ENCODE results near the gene BCAT1.

The BCAT1 gene

GRCh38 chr12:24948757-24949722 is at the start of gene BCAT1:
Gene BCAT1 (minus strand): TSS chr12:24949101. CDS start chr12:24948932, 169 bp downstream.
- no peak for DNase-seq (ENCODE audit: low read depth)

DNA sequence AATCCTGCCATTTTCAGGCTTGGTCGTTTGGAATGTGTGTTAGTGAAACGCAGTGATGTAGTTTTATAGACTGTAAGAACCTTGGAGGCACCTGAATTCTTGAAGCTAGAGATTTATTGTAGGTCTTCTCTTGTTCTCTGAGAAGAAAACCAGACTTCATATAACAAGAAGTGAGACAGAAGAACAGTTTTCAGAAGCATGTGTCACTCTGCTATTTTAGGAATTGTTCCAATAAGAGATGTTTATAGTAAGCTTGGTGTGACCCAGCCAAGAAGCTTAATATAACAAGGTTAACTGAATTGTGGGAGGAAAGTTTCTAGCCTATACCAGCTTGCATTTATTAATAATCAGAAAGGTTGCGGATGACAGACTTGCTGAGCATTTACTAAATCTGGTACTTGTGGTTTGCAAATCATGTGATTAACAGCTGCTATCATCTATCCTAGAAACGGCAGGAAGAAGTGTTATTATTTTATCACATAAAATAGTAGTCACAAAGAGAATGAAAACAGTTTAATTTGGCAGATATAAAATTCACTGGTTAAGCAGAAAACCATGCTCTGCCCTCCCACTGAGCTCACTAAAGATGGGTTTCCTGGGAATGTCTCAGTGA is 49.2 kb upstream of the BCAT1 start:
- DNase-seq (ENCODE audit: low read depth), result no peak

DNA sequence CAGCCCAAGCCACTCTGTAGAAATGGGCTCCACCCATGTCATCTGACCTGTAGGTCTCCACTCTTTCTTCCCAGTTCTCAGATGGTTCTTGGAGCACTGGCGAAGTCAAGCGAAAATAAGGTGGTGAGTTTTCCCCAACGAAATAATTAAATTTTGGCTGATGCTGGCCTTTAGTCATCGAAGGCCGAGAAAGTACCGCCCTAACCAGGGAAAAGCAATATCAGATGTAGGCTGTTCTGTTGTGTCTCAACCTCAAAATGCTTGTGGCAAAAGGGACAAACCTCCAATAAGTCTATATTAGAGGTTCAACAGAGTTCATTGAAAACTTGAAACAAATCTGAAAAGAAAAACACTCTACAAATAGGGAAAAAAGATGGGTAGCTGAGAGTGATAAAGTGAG is 48.6 kb upstream of the BCAT1 start:
- no peak for DNase-seq (ENCODE audit: low read depth)

DNA sequence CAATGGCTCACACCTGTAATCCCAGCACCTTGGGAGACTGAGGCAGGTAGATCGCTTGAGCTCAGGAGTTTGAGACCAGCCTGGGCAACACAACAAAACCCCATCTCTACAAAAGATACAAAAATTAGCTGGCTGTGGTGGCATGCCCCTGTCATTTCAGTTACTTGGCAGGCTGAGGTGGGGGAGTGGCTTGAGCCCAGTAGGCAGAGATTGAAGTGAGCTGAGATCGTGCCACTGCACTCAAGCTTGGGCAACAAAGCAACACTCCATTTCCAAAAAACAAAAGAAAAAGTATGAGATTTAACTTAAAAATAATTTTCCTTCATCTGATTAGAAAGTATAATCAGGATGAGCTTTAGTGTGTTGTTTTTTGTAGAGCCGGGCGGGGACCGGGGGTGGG is 47.9 kb upstream of the BCAT1 start:
- no peak for DNase-seq (ENCODE audit: low read depth)

GRCh38 chr12:24996102-24996797 is 47.3 kb upstream of the BCAT1 start:
- DNase-seq (ENCODE audit: low read depth), result no peak

- no peak for DNase-seq (ENCODE audit: low read depth)
Observed at GRCh38 chr12:24993793-24994192, 44.9 kb upstream of the BCAT1 start.

- DNase-seq (ENCODE audit: low read depth), result no peak
Observed at GRCh38 chr12:24991209-24992049, 42.5 kb upstream of the BCAT1 start.

DNA sequence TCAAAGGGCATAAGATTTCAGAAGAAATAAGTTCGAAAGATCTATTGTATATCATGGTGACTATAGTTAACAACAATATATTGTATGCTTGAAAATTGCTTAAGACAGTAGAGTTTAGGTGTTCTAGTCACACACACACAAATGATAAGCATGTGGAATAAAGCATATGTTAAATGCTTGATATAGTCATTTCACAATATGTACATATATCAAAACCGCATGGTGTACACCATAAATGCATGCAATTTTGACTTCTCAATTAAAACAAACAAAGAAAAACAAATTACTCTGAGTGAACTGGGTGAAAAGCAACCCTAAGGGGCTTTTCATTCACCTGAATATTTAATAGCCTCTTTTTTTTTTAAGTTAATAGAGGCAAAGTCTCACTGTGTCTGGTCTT is 40.3 kb upstream of the BCAT1 start:
- no peak for DNase-seq (ENCODE audit: low read depth)

DNA sequence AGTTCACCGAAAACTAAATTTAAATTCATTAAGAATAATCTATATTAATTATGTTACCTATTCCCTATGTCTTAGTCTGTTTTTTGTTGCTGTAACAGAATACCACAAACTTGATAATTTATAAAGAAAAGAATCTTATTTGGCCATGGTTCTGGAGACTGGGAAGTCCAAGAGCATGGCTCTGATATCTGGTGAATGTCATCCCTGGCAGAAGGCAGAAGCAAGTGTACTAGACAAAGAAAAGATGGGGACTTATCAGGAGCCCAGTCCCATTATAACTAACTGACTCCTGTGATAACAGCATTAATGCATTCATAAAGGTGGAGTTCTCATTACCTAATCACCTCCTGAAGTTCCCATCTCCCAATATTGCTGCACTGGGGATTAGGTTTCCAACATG is 33.3 kb upstream of the BCAT1 start:
- DNase-seq (ENCODE audit: low read depth), result no peak

GRCh38 chr12:24979976-24980730 is 31.3 kb upstream of the BCAT1 start:
- no peak for DNase-seq (ENCODE audit: low read depth)

- no peak for DNase-seq (ENCODE audit: low read depth)
Observed at GRCh38 chr12:24979329-24979728, 30.4 kb upstream of the BCAT1 start.

DNA sequence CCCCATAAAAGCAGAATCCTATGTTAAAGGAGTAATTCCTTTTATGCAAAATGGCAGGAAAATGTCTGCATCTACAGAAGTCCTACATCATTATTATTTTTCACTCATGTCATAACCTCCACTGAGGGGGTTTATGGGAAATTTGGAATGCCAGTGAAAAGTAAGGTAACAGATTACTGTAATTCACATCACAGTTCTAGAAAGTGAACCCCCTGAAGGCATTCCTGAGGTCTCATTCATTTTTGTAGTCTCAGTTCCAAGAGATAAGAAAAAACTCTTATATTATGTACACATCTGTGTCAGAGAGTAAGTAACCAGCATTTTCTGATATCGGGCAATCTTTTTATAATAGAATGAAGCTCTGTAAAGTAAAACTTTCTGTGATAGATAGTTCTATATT is 28.8 kb upstream of the BCAT1 start:
- DNase-seq (ENCODE audit: low read depth), result no peak

DNA sequence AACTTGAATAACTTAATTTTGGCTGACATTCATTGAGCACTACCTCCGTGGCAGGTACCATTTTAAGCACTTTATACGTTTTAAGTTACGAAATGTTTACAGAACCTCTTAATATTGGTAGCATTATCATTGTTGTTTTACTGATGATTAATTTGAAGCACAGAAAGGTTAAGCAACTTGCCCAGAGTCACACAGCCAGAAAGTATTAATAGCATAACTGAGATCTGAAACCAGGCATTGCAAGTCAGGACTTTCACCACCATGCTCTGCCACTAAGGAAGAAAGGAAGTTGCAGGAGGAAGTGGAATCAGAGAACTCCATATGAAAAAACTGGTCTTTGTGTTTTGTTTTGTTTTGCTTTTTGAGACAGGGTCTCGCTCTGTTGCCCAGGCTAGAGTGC is 28.2 kb upstream of the BCAT1 start:
- no peak for DNase-seq (ENCODE audit: low read depth)

DNA sequence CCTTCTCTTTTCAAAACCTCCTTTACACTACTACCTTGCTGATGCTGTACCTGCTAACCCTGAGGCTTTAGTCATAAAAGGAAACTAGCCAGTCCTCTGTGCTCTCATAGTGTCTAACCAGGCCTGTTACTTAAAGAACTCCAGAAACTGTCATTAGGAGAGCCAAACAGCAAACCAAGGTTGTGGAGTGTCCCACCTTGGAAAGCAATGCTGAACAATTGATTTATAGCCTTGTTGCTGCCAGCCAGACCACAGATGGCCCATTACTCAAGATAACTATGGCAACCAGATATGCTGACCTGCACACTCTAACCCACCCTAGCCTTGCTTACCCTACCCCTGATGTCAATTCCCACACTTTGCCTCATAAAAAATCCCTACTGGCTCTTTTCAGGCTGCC is 26.5 kb upstream of the BCAT1 start:
- no peak for DNase-seq (ENCODE audit: low read depth)

DNA sequence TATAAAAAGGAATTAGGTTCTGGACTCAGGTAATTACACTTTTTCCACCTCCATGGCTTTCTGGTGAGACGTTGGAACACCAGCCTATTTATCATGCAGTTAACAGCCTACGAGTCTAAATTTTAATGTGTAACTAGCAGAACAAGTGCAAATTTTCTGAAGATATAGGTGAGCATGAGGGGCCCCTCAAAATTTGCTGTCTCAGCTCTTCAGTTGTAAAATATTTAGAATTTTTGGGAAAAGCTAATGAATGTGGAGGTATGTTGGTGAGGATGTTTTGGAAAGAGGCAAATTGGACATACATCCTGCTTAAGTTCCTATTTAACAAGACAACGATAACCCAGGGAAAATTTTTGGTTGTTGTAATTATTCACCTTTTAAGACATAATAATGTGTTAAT is 25.3 kb upstream of the BCAT1 start:
- no peak for DNase-seq (ENCODE audit: low read depth)

GRCh38 chr12:24972078-24972477 is 23.2 kb upstream of the BCAT1 start:
- DNase-seq (ENCODE audit: low read depth), result no peak

GRCh38 chr12:24970177-24970576 is 21.3 kb upstream of the BCAT1 start:
- DNase-seq (ENCODE audit: low read depth), result no peak

GRCh38 chr12:24966951-24967564 is 18.2 kb upstream of the BCAT1 start:
- no peak for DNase-seq (ENCODE audit: low read depth)

- no peak for DNase-seq (ENCODE audit: low read depth)
Observed at GRCh38 chr12:24964342-24964741, 15.4 kb upstream of the BCAT1 start.

GRCh38 chr12:24960222-24960855 is 11.4 kb upstream of the BCAT1 start:
- no peak for DNase-seq (ENCODE audit: low read depth)
